Measurements from ENCODE around the gene CACNA1I.

DNA sequence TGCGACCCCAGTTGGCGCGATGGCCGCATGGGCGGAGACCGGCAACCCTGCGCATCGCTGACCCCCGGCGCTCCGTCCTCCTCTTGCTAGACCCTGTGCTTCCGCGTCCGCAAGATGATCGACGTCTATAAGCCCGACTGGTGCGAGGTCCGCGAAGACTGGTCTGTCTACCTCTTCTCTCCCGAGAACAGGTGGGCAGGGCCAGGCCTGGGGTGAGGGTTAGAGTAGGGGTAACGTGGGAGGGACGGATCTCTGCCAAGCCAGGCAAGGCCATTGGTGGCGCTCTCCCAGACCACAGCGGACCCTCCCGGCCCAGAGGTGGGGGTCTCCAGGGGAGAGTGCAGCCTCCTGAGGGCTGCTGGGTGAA lies 92.1 kb downstream of the CACNA1I start:
- TF ChIP-seq, protein P1, sequence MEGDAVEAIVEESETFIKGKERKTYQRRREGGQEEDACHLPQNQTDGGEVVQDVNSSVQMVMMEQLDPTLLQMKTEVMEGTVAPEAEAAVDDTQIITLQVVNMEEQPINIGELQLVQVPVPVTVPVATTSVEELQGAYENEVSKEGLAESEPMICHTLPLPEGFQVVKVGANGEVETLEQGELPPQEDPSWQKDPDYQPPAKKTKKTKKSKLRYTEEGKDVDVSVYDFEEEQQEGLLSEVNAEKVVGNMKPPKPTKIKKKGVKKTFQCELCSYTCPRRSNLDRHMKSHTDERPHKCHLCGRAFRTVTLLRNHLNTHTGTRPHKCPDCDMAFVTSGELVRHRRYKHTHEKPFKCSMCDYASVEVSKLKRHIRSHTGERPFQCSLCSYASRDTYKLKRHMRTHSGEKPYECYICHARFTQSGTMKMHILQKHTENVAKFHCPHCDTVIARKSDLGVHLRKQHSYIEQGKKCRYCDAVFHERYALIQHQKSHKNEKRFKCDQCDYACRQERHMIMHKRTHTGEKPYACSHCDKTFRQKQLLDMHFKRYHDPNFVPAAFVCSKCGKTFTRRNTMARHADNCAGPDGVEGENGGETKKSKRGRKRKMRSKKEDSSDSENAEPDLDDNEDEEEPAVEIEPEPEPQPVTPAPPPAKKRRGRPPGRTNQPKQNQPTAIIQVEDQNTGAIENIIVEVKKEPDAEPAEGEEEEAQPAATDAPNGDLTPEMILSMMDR (IDR thresholded peaks at IDR 0.05): no peak
- TF ChIP-seq POLR2A (IDR thresholded peaks at IDR 0.05): no peak
- TF ChIP-seq POLR2AphosphoS5 (IDR thresholded peaks at IDR 0.05): no peak
- no peak for TF ChIP-seq EP300 (IDR thresholded peaks at IDR 0.05)
